A172 (cell line): ENCODE results near the gene ALPP. TPM values are rescaled to one million over a fixed set of nuclear protein-coding genes. Genes with fewer than 3 reads are reported as not detected.
"Not testable (repeated sequence)": the region's sequence is repeated elsewhere in the genome, so short reads cannot be mapped to it uniquely, and the experiment has no call there.

Experiments
- DNase-seq: peaks from one replicate; pipeline ENCODE4 v3.0.0-alpha.2; 2015; ENCODE audit warnings: low spot score
- total RNA-seq: library from RNA; depleted of rRNA; stranded (reverse); fragments of >200 nt; shearing (Covaris generic); gene quantifications from 2 replicates; pipeline ENCODE4 v1.2.3, GENCODE V29; 2014

ALPP gene
- total RNA-seq, 1 experiment from 2014 or later: 2.1 TPM

DNA sequence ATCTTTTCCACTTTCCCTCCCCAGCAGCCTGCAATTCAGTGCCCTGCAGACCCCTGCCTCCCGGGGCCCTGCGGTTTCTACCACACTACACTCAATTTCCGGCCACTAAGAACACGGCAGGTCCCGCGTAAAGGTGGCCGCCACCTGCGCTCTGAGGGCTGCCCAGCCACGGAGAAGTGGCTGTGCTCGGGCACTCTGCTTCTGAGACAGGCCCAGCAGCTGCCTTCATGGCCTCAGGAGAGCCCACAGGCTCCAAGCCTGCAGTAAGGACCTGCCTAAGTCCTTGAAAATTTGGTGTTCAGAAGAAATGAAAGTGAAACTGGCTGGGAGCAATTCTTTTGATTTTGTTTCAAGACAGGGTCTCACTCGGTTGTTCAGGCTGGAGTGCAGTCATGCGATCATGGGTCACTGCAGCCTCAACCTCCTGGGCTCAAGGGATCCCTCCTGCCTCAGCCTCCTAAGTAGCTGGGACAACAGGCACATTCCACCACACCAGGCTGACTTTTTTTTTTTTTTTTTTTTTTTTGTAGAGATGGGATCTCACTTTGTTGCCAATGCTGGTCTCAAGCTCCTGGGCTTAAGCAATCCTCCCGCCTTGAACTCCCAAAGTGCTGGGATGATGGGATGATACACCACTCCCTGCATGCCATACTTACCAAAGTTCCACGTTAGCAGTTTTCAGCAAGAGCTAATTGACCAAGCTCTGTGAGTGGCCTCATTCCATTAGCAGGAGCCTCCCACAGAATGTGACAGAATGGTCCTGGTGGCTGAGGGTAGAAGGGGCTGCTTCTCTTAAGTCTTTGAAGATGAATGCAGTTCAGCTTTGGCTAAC lies 14.6 kb upstream of the ALPP start:
- DNase-seq: no peak

DNA sequence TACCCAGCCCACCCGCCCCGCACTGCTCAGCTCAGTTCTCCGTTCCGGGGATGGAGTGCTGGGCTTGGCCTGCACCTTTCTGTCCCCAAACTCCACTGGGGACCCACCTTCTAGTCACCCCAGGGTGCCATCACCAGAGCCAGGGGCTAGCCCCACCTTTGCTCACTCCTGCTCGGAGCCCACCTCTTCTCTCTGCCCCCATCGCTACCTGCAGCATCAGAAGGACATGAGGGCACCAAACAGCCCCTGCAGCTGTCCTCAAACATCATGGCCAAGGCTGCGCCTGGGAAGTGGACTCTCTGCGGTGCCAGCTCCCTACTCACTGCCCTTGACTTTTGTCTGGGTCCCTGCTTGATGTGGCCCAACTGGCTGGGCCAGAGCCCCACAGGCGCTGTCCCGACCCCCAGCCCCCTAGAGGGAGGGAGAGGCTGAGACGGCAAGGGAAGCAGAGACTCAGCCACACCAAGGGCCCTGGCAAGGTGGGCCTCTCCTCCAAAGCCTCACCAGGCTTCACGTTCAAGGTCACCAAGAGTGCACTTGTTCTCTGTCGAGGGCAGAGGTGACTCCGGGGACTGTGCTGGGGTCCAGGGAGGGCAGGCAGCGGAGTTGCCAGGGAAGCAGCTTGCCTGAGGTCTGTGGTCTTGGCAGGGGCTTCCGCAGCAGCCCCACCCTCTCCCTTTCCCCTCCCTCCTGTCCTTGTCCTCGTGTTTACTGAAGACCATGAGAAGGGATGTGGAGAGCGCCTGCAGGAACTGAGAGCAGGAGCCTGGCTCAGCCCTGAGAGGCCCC lies 13.6 kb upstream of the ALPP start:
- DNase-seq: not testable (repeated sequence)

DNA sequence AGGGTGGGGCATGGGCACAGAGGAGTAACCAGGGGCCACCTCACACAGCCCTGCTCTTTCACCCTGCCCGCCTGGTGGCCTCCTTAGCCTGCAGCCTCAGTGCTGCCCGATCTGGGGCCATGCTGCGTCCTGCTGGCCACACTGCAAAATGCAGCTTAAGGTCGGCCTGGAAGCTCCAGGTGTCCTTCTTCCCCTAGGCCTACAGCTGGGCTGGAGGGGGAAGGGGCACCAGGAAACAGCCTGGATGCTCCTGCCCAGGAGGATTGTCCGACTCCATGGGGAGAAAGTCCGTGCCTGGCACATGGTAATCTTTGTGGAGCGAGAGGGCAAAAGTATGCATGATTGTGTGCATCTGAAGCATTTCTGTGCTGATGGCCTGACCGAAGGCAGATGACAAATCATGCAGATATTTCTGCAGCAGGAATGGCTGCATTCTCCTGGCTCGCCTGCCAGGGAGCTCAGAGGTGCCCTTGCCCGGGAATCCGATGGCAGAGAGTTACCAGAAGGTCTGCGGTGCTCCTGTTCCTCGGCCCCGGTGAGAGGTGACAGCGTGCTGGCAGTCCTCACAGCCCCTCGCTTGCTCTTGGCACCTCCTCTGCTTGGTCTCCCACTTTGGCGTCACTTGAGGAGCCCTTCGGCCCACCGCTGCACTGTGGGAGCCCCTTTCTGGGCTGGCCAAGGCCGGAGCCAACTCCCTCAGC lies 12.8 kb upstream of the ALPP start:
- peak; percentile 63 for DNase-seq

DNA sequence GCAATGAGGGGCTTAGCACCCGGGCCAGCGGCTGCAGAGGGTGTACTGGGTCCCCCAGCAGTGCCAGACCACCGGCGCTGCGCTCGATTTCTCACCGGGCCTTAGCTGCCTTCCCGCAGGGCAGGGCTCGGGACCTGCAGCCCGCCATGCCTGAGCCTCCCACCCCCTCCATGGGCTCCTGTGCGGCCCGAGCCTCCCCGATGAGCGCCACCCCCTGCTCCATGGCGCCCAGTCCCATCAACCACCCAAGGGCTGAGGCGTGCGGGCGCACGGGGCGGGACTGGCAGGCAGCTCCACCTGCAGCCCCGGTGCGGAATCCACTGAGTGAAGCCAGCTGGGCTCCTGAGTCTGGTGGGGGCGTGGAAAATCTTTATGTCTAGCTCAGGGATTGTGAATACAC lies 12.1 kb upstream of the ALPP start:
- not testable (repeated sequence) for DNase-seq

DNA sequence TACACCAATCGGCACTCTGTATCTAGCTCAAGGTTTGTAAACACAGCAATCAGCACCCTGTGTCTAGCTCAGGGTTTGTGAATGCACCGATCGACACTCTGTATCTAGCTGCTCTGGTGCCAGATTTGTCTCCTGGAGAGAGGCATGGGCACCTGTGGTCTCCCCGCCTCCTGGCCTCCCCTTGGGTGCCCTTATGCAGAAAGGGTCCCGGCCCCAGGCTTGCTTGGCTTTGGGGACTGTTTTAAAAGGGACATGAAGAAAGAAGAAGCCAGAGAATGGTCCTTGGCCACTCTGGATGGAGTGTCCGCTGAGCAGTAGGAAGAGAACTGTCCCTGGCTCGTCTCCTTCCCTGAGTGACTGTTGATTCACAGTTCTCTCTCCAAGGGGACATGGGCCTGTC lies 11.5 kb upstream of the ALPP start:
- no peak for DNase-seq

DNA sequence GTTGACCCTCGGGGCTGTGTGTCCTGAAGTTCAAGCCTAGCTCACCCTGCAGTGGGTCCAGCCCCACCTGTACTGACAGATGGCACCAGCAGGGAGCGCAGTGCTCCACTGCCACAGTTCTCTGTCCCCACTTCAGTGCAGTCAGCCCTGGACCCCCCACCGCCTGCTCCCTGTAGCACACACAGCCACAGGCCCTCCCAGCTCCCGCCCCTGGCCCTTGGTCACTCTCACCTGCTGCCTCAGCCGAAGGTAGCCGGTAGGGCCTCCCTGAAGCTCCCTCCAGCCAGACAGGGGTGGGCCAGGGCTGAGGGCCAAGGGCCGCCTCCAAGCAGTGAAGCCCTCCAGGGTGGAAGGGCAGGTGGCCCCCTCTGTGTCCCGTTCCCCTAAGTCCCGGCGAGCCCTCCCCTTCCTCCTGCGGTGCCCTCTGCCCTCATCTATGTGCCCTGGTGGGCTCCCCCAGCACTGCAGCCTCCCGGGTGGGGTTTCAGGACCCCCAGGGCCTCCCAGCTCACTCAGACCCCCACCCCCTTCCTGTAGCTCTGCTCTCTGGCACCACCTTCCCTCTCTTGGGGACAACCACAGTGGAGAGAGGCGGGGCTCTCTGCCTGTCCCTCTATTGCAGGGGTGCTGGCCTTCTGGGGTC lies 10.8 kb upstream of the ALPP start:
- DNase-seq: no peak

DNA sequence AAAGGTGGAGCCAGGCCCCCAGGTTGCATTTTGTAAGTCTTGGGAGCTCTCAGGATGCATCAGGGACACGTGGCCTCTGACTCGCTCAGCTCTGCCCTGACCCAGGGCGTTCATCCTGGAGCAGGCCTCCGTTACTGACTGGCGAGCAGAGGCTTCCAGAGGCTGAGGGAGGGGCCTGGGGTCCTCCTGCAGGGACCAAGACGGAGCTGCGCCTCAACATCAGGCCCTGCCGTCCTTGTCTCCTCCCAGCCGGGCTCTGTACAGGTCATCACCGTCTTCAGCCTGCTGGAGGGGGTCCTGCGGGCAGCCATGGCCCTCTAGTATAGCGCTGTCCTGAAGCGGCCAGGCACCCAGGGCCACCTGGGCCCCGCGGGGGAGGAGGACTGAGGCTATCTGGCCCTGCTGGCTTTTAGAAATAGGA lies 10.2 kb upstream of the ALPP start:
- peak; percentile 35 for DNase-seq

DNA sequence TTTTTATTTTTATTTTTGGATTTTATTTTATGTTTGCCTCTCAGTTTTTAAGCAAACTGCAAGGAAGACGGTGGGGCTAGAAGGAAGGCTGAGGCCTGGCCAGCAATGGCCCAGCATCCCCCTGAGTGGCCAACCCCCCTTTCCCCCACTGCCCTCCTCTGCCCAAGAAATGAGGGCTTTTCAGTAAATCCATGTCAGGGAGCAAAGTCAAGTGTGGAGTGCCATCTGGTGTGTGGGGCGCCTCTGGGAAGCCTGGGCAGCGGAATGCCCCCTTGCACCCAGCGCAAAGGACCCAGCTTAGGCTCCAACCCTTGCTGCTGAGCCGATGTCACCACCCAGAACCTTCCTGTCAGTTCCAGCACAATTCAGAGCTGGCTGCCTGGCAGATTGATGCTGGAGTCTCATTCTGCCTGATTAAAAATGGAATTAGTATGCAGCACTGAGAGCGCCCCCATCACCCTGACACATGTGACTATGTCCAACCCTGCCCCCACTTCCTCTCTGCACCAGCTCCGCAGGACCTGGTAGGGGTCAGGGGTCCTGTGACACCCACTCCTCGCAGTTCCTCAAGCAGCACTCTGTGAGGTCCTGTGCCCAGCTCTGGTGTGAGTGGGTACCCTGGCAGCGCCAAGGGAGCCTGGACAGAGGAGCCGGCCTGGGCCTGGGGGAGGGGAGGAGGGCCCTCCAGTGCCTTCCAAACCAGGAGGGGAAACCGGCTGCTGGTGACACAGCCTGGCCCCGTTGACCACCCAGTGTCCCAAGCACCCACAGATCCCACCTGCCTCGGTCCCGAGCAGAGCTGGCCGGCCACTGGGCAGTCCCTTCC lies 9.2 kb upstream of the ALPP start:
- no peak for DNase-seq

DNA sequence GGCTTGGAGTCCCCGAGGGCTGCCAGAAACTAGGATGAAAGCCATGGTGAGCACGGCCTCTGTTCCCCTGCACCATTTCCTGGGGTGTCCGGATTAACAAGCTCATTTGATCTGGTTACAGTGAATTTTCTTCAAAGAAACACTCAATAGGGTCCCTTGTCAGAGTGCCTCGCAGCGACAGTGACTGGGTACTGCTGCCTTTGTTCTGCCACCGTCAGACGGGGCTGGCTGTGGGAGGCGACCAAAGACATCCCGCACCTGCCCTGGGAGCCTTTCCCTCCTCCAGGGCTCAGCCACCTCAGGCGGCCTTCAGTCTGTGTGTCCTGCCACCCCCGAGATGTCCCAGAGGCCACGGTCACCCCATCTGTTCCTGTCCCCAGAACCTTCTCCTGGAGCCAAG lies 8.5 kb upstream of the ALPP start:
- not testable (repeated sequence) for DNase-seq

DNA sequence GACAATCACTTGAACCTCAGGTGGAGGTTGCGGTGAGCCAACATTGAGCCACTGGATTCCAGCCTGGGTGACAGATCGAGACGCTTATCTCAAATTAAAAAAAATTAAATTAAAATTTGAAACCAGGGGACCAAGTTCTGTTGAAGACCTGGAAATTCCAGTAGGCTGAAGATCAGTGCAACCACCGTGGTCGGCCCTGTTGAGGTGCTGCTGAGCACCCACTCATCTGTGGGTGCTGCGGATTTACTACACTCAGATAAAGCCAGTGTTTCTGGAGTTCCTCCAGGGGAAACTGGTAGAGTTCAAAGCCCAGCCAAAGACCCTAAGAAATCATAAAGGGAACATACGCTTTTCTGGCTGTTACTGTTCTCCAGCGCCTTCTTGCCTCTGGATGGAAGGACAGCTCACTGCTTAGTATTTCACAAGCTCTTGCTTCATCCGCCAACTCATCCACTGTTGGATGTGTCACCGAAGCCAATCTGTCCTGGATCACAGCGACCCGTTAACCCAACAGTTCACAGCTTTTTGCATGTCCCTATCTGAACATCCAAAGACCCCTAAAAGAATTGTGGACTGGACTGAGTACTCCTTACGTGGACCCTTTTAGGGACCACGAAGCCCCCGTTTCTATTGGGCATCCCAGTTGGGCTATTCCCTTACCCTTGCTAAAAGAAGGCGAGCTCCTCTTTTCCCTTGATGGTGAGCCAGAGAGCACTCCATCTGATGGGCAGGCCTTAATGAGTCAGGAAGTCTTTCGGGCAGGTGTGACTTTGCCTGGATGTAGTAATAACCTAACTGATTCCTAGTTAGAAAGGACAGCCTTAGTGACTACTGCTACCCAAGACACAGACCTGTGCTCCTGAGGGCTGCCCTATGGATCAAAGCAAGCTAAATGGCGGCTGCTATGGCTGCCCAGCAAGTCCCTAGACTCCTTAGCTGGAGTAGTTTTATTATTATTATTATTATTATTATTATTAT lies 6.0 kb upstream of the ALPP start:
- DNase-seq: no peak

DNA sequence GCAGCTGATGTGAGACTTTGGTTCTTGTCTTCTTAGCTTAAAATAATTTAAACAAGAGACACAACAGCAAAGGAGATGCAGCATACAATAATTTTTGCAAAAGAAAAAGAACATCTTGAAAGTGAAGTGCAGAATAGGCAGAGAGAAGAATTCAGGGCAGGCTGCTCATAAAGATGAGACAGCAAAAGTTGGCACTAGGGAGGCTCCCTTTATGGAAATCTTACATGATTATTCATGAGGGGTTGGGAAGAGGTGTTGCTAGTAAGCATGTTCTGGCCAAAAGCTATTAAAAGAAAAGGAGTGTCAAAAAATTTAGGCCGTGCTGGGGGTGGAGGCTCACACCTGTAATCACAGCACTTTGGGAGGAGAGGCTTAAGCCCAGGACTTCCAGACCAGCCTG lies 4.2 kb upstream of the ALPP start:
- no peak for DNase-seq

DNA sequence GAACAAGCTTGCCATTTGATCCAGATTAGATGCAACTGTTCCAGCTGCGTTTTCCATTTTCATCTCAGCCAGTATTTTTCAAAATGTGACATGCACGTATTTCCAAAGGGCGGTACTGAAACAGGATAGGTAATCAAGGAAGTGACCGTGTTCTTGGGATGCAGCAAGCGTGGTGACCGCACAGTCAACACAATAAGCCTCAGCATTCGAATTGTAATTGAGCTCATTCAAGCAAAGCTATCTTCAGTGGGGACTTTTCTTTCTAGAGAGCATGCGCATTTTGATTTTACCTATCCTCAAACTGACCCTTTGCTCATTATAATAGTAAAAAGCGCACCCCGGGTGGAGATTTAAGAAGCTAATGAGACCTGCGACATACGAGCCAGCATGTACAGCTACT lies 3.4 kb upstream of the ALPP start:
- DNase-seq: no peak

DNA sequence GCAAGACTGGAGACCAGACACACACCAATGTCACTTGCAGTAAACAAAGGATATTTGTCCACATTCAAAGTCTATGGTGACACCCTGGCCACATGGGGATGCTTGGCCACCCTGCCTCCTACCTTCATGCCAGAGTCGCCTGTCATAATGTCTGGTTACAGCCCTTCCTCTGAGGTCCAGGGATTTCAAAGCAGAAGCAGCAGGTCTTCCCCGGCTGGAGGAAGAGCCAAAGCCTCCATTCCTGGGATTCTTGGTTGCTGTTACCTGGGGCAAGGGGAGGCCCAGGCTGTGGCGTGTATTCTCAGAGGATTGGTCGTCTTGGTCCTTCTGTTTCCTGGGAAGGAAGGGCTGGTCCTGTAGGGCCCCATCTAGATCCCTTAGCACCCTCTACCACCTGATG lies 2.3 kb upstream of the ALPP start:
- no peak for DNase-seq

DNA sequence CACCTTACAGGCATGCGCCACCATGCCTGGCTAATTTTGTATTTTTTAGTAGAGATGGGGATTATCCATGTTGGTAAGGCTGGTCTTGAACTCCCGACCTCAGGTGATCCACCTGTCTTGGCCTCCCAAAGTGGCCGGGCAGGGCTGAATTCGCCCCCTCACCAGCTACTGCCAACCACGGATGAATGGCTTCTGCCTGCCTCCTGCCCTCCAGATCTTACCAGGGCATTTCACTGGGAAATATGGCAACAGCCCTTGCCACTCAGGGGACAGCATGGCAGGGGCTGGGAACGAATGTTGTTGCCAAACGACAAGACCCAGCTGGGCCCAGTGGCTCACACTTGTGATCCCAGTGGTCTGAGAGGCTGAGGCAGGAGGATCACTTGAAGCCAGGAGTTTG lies 1.8 kb upstream of the ALPP start:
- no peak for DNase-seq

DNA sequence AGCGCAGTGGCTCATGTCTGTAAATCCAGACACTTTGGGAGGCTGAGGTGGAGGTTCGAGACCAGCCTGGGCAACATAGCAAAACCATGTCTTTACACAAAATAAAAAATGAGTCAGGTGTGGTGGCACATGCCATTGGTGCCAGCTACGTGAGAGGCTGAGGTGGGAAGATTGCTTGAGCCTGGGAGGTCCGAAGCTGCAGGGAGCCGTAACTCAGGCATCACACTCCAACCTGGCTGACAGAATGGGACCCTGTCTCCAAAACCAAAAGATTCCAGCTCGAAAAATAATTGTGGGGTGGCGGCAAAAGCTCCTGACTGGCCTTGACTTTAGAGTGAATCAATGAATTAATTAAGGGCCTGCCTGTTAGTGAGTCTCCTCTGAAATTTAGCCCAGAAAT lies 1.2 kb upstream of the ALPP start:
- DNase-seq: no peak

DNA sequence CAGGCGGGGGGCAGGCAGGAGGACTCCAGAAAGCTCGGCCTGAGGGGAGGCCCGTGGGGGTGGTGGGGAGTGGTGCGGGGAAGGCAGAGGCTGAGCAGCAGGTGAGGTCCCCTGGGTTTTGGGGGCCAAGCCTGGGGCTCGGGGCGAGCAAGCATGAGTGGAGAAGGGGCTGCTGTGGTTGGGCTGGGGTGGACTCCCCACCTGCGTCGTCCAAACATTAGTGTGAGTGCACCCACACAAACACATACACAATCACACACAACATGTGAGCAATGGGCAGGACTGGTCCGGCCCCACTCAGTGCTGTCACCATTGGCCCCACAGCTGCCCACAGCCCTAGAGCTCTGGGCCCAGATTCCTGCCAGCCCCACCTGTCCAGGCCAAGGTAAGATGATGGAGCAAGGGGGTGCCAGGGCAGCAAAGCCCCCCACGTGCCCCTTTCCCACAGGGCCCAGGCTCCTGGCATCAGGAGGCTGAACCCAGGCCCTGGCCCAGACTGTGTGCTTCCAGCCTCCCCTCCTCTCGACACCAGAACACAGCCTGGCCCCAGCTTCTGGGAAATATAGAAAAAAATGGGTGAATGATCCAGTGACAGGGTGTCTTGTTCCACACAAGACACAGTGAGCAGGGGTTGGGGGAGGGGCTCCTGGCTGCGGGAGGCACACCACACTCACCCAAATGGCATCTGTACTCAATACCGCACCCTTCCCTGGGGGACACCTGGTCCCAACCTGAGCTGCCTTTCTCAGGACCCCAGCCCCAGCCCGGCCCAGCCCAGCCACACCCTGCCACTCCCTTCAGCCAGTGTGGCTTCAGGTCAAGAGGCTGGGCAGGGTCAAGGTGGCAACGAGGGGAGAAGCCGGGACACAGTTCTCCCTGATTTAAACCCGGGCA lies 463 bp upstream of the ALPP start:
- peak; percentile 20 for DNase-seq

DNA sequence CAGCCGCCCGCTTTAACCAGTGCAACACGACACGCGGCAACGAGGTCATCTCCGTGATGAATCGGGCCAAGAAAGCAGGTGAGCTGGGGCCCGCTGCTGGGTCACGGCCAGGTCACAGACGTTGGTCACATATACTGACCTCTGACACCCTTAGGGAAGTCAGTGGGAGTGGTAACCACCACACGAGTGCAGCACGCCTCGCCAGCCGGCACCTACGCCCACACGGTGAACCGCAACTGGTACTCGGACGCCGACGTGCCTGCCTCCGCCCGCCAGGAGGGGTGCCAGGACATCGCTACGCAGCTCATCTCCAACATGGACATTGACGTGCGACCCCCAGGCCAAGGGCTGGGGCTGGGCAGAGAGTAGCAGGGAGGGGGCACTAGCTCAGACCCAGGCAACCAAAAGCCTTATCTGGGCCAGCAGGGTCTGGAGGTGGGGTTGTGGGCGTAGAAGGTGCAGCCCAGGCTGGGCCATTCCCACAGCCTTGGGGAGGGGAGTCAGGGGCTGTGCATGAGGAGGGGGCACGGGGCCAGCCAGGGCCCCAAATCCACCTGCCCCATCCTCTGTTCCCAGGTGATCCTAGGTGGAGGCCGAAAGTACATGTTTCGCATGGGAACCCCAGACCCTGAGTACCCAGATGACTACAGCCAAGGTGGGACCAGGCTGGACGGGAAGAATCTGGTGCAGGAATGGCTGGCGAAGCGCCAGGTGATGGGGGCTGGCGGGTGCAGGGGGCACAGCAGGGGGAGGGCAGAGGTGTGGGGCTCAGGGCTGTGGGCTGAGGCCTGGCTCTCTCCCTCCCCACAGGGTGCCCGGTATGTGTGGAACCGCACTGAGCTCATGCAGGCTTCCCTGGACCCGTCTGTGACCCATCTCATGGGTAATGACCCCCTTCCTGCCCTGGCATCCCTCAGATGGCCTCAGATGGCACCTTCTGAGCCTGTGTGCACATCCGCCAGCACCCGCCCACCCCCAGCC lies 1.3 kb downstream of the ALPP start:
- DNase-seq: not testable (repeated sequence)
